ENCODE results near the gene PSORS1C1.

- TF ChIP-seq CTCF (IDR thresholded peaks at IDR 0.05 in 4 of 5, conservative IDR thresholded peaks at IDR 0.05 in 1 of 5) = no peak
- TF ChIP-seq POLR2A (IDR thresholded peaks at IDR 0.05) = no peak
These were observed 35.3 kb downstream of the PSORS1C1 start for GRCh38 chr6:31149827-31150447.

Data from gastrocnemius medialis (tissue), 4 donors.